ENCODE measurements around the gene PCBP1. TPM values are rescaled to one million over a fixed set of nuclear protein-coding genes. Genes with fewer than 3 reads are reported as not detected.
"Not testable (repeated sequence)": the region's sequence is repeated elsewhere in the genome, so short reads cannot be mapped to it uniquely, and the experiment has no call there.

PCBP1 gene
- total RNA-seq, 1 donor from 2014 or later, result 445 TPM

DNA sequence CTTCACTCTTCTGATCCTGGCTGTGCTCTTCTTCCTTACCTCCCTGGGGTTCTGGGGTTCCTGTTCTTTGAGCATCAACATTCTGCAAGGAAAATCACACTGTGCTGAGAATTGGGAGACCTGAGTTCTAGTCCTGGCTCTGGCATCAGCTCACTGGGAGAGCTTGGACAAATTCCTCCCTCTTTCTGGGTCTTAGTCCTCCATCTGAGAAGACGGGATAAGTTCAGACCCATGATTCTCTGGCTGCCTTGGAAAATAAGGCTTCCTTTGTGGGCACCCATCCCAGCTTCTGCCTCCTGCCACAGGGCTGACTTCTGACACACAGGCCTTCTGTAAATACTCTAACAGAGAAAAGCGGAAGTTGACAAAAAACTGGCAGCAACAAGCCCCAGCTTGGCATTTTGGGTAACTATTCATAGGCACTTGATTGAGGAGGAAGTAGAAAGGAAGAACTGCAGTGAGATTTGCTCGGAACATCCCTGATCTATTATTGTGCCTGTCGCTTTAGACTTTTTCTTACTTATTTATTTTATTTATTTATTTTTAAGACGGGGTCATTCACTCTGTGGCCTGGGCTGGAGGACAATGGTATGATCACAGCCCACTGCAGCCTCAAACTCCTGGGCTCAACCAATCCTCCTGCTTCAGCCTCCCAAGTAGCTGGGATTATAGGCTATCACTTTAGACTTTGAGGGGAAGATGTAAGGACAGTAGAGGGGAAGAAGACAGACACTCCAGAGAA is 7.9 kb downstream of the PCBP1 start:
- intact Hi-C loops (cut with micrococcal nuclease), result loop anchor here (1.0 to 2.0 kb wide), 4 partner anchors 8 to 29 kb away; partner anchors contain the start of gene PCBP1

GRCh38 chr2:70095720-70096670 is 8.7 kb downstream of the PCBP1 start:
- intact Hi-C loops (cut with micrococcal nuclease), result loop anchor here (1.0 to 2.0 kb wide), 4 partner anchors 8 to 28 kb away; partner anchors contain the start of gene PCBP1

DNA sequence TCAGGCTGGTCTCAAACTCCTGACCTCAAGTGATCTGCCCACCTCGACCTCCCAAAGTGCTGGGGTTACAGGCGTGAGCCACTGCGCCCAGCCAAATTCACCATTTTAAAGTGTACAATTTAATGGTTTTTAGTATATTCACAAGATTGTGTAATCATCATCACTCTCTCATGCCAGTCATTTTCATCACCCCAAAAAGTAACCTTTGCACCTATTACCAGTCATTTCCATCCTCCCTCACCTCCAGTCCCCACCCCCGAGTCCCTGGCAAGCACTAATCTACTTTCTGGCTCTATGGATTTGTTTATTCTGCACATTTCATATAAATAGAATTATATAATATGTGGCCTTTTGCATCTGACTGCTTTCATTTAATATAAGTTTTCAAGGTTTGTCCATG is 10.8 kb downstream of the PCBP1 start:
- intact Hi-C loops (cut with micrococcal nuclease), result no loop called here

DNA sequence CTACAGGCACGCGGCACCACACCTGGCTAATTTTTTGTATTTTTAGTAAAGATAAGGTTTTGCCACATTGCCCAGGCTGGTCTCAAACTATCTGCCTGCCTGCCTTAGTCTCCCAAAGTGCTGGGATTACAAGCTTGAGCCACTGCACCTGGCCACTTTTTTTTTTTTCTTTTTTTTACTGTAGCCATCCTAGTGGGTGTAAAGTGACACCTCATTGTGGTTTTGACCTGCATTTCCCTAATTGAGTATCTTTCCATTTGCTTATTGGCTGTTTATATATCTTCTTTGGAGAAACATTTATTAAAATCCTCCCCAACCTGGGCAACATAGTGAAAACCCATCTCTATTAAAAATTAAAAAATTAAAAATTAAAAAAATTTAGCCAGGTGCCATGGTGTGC is 12.0 kb downstream of the PCBP1 start:
- intact Hi-C loops (cut with micrococcal nuclease), result no loop called here

DNA sequence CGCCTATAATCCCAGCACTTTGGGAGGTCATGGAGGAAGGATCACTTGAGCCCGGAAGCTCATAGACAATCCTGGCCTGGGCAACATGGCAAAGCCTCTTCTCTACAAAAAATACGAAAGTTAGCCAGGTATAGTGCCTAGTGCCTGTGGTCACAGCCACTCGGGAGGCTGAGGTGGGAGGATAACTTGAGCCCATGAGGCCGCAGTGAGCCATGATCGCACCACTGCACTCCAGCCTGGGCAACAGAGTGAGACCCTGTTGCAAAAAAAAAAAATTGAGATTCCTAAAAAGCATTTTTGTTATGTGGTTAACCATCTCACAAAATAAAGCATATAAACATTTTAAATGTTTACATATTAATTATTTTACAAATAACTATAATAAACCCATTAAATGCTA is 13.9 kb downstream of the PCBP1 start:
- intact Hi-C loops (cut with micrococcal nuclease), result no loop called here

GRCh38 chr2:70101686-70102085 is 14.4 kb downstream of the PCBP1 start:
- intact Hi-C loops (cut with micrococcal nuclease), result not testable (repeated sequence)

GRCh38 chr2:70102323-70102905 is 15.1 kb downstream of the PCBP1 start:
- intact Hi-C loops (cut with micrococcal nuclease), result not testable (repeated sequence)

GRCh38 chr2:70103531-70104061 is 16.3 kb downstream of the PCBP1 start:
- intact Hi-C loops (cut with micrococcal nuclease), result loop anchor here (1.0 to 2.0 kb wide), 3 partner anchors 8 to 29 kb away; no protein-coding TSS in a partner anchor

DNA sequence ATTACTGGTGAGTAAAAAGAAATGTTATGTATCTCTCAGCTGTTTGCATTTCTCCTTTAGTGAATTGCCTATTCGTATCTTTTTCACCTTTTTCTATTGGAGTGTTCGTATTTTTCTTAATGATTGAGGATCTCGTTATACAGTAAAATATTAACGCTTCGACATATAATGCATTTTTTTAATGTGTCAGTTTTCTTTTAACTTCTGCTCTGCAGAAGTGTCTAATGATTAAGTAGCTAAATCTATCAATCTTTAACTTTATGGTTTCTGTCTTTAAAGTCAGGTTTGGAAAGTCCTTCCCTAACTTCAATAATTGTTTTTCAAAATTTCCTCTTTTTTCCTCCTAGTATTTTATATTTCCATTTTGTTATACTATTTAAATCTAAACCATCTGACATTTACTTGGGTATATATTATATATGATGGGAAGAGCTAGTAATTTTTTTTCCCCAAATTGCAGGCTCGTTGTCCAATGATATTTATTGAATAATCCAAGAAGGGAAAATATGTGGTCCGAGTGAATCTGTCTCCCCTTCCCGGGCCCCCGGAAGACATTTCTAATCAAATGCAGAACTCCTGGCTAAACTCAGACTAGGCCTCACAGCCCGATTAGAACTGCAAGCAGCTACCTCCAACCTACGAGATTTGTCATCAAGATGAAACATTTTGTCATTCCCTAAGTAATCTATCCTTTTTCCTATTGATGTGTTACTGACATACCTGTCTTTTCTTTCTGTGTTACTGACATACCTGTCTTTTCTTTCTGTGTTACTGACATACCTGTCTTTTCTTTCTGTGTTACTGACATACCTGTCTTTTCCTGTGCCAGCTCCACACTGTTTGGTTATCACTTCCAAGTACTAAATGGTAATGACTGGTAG is 17.2 kb downstream of the PCBP1 start:
- intact Hi-C loops (cut with micrococcal nuclease), result loop anchor here (1.0 to 2.0 kb wide), 3 partner anchors 9 to 28 kb away; no protein-coding TSS in a partner anchor

DNA sequence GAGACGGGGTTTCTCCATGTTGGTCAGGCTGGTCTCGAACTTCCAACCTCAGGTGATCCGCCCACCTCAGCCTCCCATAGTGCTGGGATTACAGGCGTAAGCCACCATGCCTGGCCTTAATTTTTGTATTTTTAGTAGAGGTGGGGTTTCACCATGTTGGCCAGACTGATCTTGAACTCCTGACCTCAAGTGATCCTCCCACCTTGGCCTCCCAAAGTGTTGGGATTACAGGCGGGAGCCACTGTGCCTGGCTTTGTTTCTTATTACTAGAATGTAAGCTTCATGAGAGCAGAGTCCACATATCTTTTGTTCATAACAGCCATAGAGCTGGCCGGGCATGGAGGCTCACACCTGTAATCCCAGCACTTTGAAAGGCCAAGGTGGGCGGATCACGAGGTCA is 18.9 kb downstream of the PCBP1 start:
- intact Hi-C loops (cut with micrococcal nuclease), result not testable (repeated sequence)

GRCh38 chr2:70110397-70110796 is 23.1 kb downstream of the PCBP1 start:
- intact Hi-C loops (cut with micrococcal nuclease), result not testable (repeated sequence)

GRCh38 chr2:70111752-70112591 is 24.7 kb downstream of the PCBP1 start:
- intact Hi-C loops (cut with micrococcal nuclease), result no loop called here

- intact Hi-C loops (cut with micrococcal nuclease), result no loop called here
Measured at GRCh38 chr2:70113359-70114070, 26.2 kb downstream of the PCBP1 start.

DNA sequence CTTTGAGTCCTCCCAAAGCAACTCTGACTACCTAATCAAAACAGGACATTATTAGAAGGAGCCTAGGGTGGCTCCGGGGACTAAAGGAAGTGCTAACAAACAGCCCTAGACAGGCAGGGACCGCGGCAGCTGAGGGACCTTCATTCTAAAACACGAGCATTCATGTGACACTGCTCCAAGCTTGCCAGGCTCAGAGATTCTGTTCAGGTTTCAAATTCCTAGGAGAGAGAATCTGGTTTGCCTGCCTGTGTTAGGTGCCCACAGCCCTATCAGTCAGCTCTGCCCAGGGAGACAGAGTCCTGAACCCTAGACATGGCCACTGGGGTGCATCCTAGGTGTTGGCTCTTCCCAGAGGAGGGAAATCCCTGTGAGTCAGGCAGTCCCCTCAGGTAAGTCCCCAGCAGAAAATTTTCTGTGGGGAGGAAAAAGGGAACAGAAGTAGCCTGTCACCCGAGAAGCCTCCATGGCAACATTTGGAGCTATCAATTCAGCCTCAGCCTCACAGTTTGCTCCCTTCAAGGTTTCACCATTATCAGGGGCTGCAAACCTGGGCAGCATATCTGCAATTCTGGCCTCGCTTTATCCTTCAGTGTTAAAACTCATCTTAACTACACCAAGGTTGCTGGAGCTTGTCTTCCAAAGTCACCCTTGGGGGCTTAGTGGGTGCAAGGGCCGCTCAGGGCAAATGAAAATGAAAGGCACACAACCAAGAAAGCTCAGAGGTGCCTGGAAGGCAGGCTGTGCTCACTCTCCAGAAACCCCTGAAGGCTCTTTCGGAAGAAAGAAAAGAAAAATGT is 28.6 kb downstream of the PCBP1 start:
- intact Hi-C loops (cut with micrococcal nuclease), result no loop called here

DNA sequence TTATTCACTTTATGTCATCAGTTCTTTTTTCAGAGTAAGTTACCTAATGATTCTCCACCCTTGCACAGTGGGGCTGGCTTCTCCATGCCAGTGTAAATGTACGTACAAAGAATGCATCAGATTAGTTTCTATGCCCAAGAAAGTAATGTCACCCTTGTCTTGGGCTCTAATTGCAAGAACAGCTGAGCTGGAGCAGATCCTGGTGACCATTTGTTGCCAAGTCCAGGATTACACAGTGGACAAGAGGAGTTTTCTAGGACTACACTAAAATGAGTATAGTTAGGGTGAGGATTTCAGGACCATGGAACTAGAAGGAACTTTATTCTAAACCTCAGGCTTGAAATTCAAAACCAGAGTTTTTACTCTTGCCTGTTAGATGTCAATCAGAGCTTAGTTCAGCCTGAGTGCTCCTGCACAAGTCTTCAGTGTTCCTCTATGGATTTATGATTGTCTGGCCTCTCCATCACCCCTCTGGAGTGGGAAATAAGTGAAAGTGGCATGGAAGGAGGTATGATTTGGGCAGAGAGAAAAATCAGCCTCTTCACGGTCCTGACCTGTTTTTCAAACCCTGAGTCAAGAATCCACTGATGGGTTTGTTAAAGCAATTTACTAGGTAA is 29.8 kb downstream of the PCBP1 start:
- intact Hi-C loops (cut with micrococcal nuclease), result no loop called here

DNA sequence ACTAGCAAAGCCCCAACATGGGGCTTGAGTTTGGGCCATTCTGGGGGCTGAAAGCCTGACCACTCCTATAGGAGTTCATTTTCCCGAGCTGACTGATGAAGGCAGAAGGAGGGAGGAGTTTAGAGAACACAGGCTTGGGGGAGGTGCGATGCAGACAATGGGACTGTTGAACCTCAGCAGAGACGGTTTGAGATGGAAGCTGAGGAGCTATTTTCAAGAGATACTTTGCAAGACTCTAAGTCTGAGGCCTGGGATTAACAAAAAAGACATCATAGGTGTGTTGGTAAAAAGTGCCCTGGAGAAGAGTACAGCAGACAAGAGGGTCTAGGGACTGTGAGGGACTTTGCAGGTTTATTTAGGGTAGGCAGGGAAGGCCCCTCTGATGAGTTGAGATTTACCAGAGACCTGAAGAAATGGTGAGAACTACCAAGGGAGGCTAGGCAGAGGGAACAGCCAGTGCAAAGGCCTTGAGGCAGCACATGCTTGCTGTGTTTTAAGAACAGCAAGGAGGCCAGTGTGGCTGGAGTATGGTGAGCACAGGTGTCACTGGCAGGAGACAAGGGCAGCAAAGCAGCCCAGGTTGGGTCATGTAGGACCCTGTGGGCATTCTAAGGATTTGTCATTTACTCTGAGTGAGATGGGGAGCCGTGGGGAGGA is 31.6 kb downstream of the PCBP1 start:
- intact Hi-C loops (cut with micrococcal nuclease), result no loop called here
